ENCODE data around the gene SNX19.

GRCh38 chr11:130908061-130908460 lies 8.2 kb downstream of the SNX19 start:
- no peak for TF ChIP-seq POLR2A (IDR thresholded peaks at IDR 0.05)
- TF ChIP-seq, protein P1, sequence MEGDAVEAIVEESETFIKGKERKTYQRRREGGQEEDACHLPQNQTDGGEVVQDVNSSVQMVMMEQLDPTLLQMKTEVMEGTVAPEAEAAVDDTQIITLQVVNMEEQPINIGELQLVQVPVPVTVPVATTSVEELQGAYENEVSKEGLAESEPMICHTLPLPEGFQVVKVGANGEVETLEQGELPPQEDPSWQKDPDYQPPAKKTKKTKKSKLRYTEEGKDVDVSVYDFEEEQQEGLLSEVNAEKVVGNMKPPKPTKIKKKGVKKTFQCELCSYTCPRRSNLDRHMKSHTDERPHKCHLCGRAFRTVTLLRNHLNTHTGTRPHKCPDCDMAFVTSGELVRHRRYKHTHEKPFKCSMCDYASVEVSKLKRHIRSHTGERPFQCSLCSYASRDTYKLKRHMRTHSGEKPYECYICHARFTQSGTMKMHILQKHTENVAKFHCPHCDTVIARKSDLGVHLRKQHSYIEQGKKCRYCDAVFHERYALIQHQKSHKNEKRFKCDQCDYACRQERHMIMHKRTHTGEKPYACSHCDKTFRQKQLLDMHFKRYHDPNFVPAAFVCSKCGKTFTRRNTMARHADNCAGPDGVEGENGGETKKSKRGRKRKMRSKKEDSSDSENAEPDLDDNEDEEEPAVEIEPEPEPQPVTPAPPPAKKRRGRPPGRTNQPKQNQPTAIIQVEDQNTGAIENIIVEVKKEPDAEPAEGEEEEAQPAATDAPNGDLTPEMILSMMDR (IDR thresholded peaks at IDR 0.05 in 4 of 5, conservative IDR thresholded peaks at IDR 0.05 in 1 of 5): no peak

Data from gastrocnemius medialis (tissue), 4 donors.